ENCODE measurements around the gene NDUFAB1.
A peak's percentile ranks its signal among the peaks of the same experiment; 100 is the strongest.
"Not testable (repeated sequence)": the region's sequence is repeated elsewhere in the genome, so short reads cannot be mapped to it uniquely, and the experiment has no call there.

The NDUFAB1 gene

GRCh38 chr16:23595951-23596720 lies at the start of gene NDUFAB1:
Gene NDUFAB1 (minus strand): TSS chr16:23596316. CDS start chr16:23596290, 26 bp downstream.
- peak; percentile 79 for DNase-seq

GRCh38 chr16:23642246-23642774 lies 46.2 kb upstream of the NDUFAB1 start:
- DNase-seq: no peak

GRCh38 chr16:23640931-23641765 lies 45.0 kb upstream of the NDUFAB1 start, which contains the start of the genes DCTN5 and PALB2:
Gene DCTN5 (plus strand): TSS chr16:23641466. CDS start chr16:23641543, 77 bp downstream.
Gene PALB2 (minus strand): TSS chr16:23641310. CDS start chr16:23641157, 153 bp downstream.
- DNase-seq: peak; percentile 93

GRCh38 chr16:23640615-23640930 lies 44.5 kb upstream of the NDUFAB1 start:
- DNase-seq: no peak

- DNase-seq: no peak
These were observed 39.8 kb upstream of the NDUFAB1 start for GRCh38 chr16:23635958-23636357.

GRCh38 chr16:23634461-23635036 lies 38.4 kb upstream of the NDUFAB1 start:
- no peak for DNase-seq

- DNase-seq: not testable (repeated sequence)
These were observed 35.8 kb upstream of the NDUFAB1 start for GRCh38 chr16:23631874-23632273.

- no peak for DNase-seq
These were observed 33.4 kb upstream of the NDUFAB1 start for GRCh38 chr16:23629516-23629915.

- DNase-seq: no peak
These were observed 28.0 kb upstream of the NDUFAB1 start for GRCh38 chr16:23624092-23624491.

- no peak for DNase-seq
These were observed 19.7 kb upstream of the NDUFAB1 start for GRCh38 chr16:23615805-23616204.

- DNase-seq: no peak
These were observed 15.8 kb upstream of the NDUFAB1 start for GRCh38 chr16:23611936-23612335.

- not testable (repeated sequence) for DNase-seq
These were observed 14.8 kb upstream of the NDUFAB1 start for GRCh38 chr16:23610905-23611304.

GRCh38 chr16:23609929-23610328 lies 13.8 kb upstream of the NDUFAB1 start:
- no peak for DNase-seq

- DNase-seq: no peak
These were observed 12.1 kb upstream of the NDUFAB1 start for GRCh38 chr16:23608194-23608593.

- DNase-seq: no peak
These were observed 11.6 kb upstream of the NDUFAB1 start for GRCh38 chr16:23607726-23608125.

- no peak for DNase-seq
These were observed 1.1 kb upstream of the NDUFAB1 start for GRCh38 chr16:23597003-23597756.

- DNase-seq: no peak
These were observed 718 bp downstream of the NDUFAB1 start for GRCh38 chr16:23595246-23595950.

- no peak for DNase-seq
These were observed 1.9 kb downstream of the NDUFAB1 start for GRCh38 chr16:23594186-23594585.

- no peak for DNase-seq
These were observed 5.9 kb downstream of the NDUFAB1 start for GRCh38 chr16:23590181-23590580.

- no peak for DNase-seq
These were observed 8.4 kb downstream of the NDUFAB1 start for GRCh38 chr16:23587726-23588125.

- no peak for DNase-seq
These were observed 11.7 kb downstream of the NDUFAB1 start for GRCh38 chr16:23584186-23585076.
